ENCODE measurements around the gene TP53INP2. TPM values are rescaled to one million over a fixed set of nuclear protein-coding genes. Genes with fewer than 3 reads are reported as not detected.

TP53INP2 gene
- polyA plus RNA-seq, 1 of the 3 experiments (the other 2 are of a cell fraction): 6.4 TPM

- Histone ChIP-seq H2AFZ (ENCODE audit: low read depth) (peak within 1 kb of the TSS; percentile 98), H3K4me3 (ENCODE audit: low read depth in 2 of 2, low read length in 1 of 2) (peak within 1 kb of the TSS; percentile 67 to 94), H3F3A (replicated peaks; ENCODE audit: insufficient read depth) (peaks cover 14% of the 10 kb centered on the region), H3K9ac (peak within 1 kb of the TSS; percentile 75), H3K79me2 (ENCODE audit: insufficient read depth) (peaks cover 24% of the 10 kb centered on the region; the same call in 1 of the 2 replicates), H3K27me3 (ENCODE audit: insufficient read depth) (no peaks in the 10 kb centered on the region), H3K4me1 (ENCODE audit: control insufficient read depth in 1 of 2, insufficient read depth in 2 of 2, low read depth in 1 of 2, low read length in 1 of 2) (peaks cover 0 to 5% of the 10 kb centered on the region in 2 experiments; a peak in 2 of 4 replicates), H3K4me2 (peak within 1 kb of the TSS; percentile 83), H3K9me3 (no peaks in the 10 kb centered on the region), H4K20me1 (ENCODE audit: insufficient read depth) (no peaks in the 10 kb centered on the region), H3K27ac (ENCODE audit: low read depth in 2 of 2, low read length in 1 of 2) (peak within 1 kb of the TSS; percentile 66 to 74), H3K9me2 (no peaks in the 10 kb centered on the region), H3K36me3 (replicated peaks in 1 of 2; ENCODE audit: control insufficient read depth in 1 of 2, insufficient read depth in 2 of 2, low read length in 1 of 2) (no peaks in the 10 kb centered on the region)
- POLR2A ChIA-PET: interaction anchor here (1.0 kb wide), 3 partner anchors 20 to 114 kb away, joined by 3 to 4 read pairs (median 4); partner anchors contain the start of gene TP53INP2
- under 1% methylated on average over 27 of the region's 64 CpGs for WGBS (ENCODE audit: low lambda C conversion rate)
- CTCF ChIA-PET: interaction anchor here (0.8 to 1.3 kb wide), 3 partner anchors 93 to 364 kb away, joined by 3 to 4 read pairs (median 3); no protein-coding TSS in a partner anchor
- peak; percentile 94 for DNase-seq
- TF ChIP-seq TCF12 (IDR thresholded peaks at IDR 0.05) (peak; percentile 20; the same call in 1 of the 2 replicates), IRF3 (IDR thresholded peaks at IDR 0.05; ENCODE audit: low read depth, low read length) (no peak), YY1 (IDR thresholded peaks at IDR 0.05; ENCODE audit: low read depth) (peak; percentile 95), TEAD4 (IDR thresholded peaks at IDR 0.05; ENCODE audit: borderline replicate concordance, insufficient read depth) (no peak), SMC3 (IDR thresholded peaks at IDR 0.05; ENCODE audit: low read depth, low read length) (no peak), JUND (IDR thresholded peaks at IDR 0.05) (no peak), RCOR1 (IDR thresholded peaks at IDR 0.05; ENCODE audit: low read length) (no peak), CTCF (IDR thresholded peaks at IDR 0.05) (no peak), TAF1 (IDR thresholded peaks at IDR 0.05; ENCODE audit: borderline replicate concordance, low read depth, low read length) (peak; percentile 74), ZBTB33 (IDR thresholded peaks at IDR 0.05; ENCODE audit: borderline replicate concordance, low read depth) (peak; percentile 53; the same call in 1 of the 2 replicates), MAX (IDR thresholded peaks at IDR 0.05; ENCODE audit: low read depth) (peak; percentile 83), SIN3A (IDR thresholded peaks at IDR 0.05; ENCODE audit: borderline replicate concordance, low read depth, low read length) (peak; percentile 85; the same call in 1 of the 2 replicates), PBX3 (IDR thresholded peaks at IDR 0.05) (no peak), CHD2 (IDR thresholded peaks at IDR 0.05; ENCODE audit: low read length, partially characterized antibody) (peak; percentile 85), RFX5 (IDR thresholded peaks at IDR 0.05; ENCODE audit: low read length) (no peak), REST (IDR thresholded peaks at IDR 0.05; ENCODE audit: low read depth, low read length) (no peak), MXI1 (IDR thresholded peaks at IDR 0.05; ENCODE audit: low read depth, low read length) (peak; percentile 86), EP300 (IDR thresholded peaks at IDR 0.05; ENCODE audit: borderline replicate concordance in 1 of 2, low read depth in 1 of 2, low read length in 1 of 2) (no peak), GATA2 (CRISPR knock-in tag; IDR thresholded peaks at IDR 0.05) (no peak), POLR2AphosphoS5 (IDR thresholded peaks at IDR 0.05; ENCODE audit: low read depth, low read length) (peak; percentile 76), FOXJ3 (CRISPR knock-in tag; IDR thresholded peaks at IDR 0.05) (no peak), NRF1 (IDR thresholded peaks at IDR 0.05; ENCODE audit: low read depth, low read length) (peak; percentile 49), GABPA (IDR thresholded peaks at IDR 0.05; ENCODE audit: low read depth) (peak; percentile 69)
These were observed 27.3 kb upstream of the TP53INP2 start, which contains the start of gene PIGU for GRCh38 chr20:34676642-34677373. TSS of gene PIGU (minus strand) at chr20:34677092. CDS start at chr20:34677085, 7 bp downstream.
